CD4-positive, alpha-beta T cell treated with Interleukin-1 beta for 1 hour (primary cell): ENCODE results near the gene GPR146.
"Not testable (repeated sequence)": the region's sequence is repeated elsewhere in the genome, so short reads cannot be mapped to it uniquely, and the experiment has no call there.

Source experiments
- DNase-seq, 2 donors: peaks; one replicate each; pipeline ENCODE4 v3.0.0-alpha.2; 2020 to 2022

The GPR146 gene

GRCh38 chr7:1044189-1045068, at the start of gene GPR146:
GPR146 (plus strand) TSS chr7:1044546; CDS start chr7:1057516, 12,970 bp downstream.
- peak; percentile 90 to 92 for DNase-seq

GRCh38 chr7:994592-995308, 49.6 kb upstream of the GPR146 start:
- no peak for DNase-seq

- no peak for DNase-seq
Measured at GRCh38 chr7:995571-995970, 48.8 kb upstream of the GPR146 start.

GRCh38 chr7:996079-996872, 48.1 kb upstream of the GPR146 start:
- DNase-seq, result no peak

- DNase-seq, result no peak
Measured at GRCh38 chr7:997404-998395, 46.6 kb upstream of the GPR146 start.

- DNase-seq, result no peak
Measured at GRCh38 chr7:999149-999879, 45.0 kb upstream of the GPR146 start.

- DNase-seq, result no peak
Measured at GRCh38 chr7:999941-1000935, 44.1 kb upstream of the GPR146 start.

GRCh38 chr7:1001069-1001770, 43.1 kb upstream of the GPR146 start:
- DNase-seq, result not testable (repeated sequence)

- not testable (repeated sequence) for DNase-seq
Measured at GRCh38 chr7:1002026-1002425, 42.3 kb upstream of the GPR146 start.

GRCh38 chr7:1002445-1002844, 41.9 kb upstream of the GPR146 start:
- not testable (repeated sequence) for DNase-seq

GRCh38 chr7:1004018-1004852, 40.1 kb upstream of the GPR146 start:
- peak in 1 of 2 donors; percentile 70 for DNase-seq

GRCh38 chr7:1005303-1005702, 39.0 kb upstream of the GPR146 start:
- no peak for DNase-seq

- no peak for DNase-seq
Measured at GRCh38 chr7:1007901-1008300, 36.4 kb upstream of the GPR146 start.

- no peak for DNase-seq
Measured at GRCh38 chr7:1008733-1009363, 35.5 kb upstream of the GPR146 start.

- no peak for DNase-seq
Measured at GRCh38 chr7:1009747-1010146, 34.6 kb upstream of the GPR146 start.

GRCh38 chr7:1010226-1010625, 34.1 kb upstream of the GPR146 start:
- no peak for DNase-seq

- peak; percentile 48 to 52 for DNase-seq
Measured at GRCh38 chr7:1011297-1012003, 32.9 kb upstream of the GPR146 start.
